Measurements from ENCODE around the gene CNDP2.

CNDP2 gene

GRCh38 chr18:74472312-74472711 is 23.9 kb upstream of the CNDP2 start:
- POLR2A ChIA-PET: no interaction called here
- H3K27me3 ChIP-seq (replicated peaks in 2 of 5; ENCODE audit: control insufficient read depth in 4 of 5, insufficient read depth in 5 of 5, low read length in 4 of 5): peaks cover 0 to 2% (median 0%) of the 10 kb centered on the region in 5 experiments
- no peaks in the 10 kb centered on the region for H3K4me1 ChIP-seq (ENCODE audit: control extremely low read depth in 1 of 4, control insufficient read depth in 4 of 4, insufficient read depth in 4 of 4, low read length in 3 of 4)
- H3K9me3 ChIP-seq (ENCODE audit: control extremely low read depth in 1 of 5, control insufficient read depth in 4 of 5, insufficient read depth in 2 of 5, low read depth in 1 of 5, low read length in 4 of 5): peaks cover 0 to 12% (median 0%) of the 10 kb centered on the region in 5 experiments
- no peak overlapping the region for H3K27ac ChIP-seq (ENCODE audit: insufficient read depth in 1 of 2, low read depth in 1 of 2, low read length in 2 of 2, poor library complexity in 1 of 2, severe bottlenecking in 2 of 2)
- WGBS (ENCODE audit: insufficient coverage): 89% methylated on average over 1 of the region's 2 CpGs
- DNase-seq: no peak
- no peak overlapping the region for H3K4me3 ChIP-seq (ENCODE audit: control insufficient read depth in 1 of 7, extremely low read depth in 1 of 7, insufficient read depth in 4 of 7, low read depth in 2 of 7, low read length in 6 of 7)
- H3K36me3 ChIP-seq (ENCODE audit: control insufficient read depth in 4 of 4, insufficient read depth in 4 of 4, low read length in 3 of 4): no peaks in the 10 kb centered on the region
- CTCF ChIA-PET: interaction anchor here (0.8 kb wide), 1 partner anchor 79 kb away, joined by 3 read pairs; no protein-coding TSS in a partner anchor

GRCh38 chr18:74473976-74474640 is 22.1 kb upstream of the CNDP2 start:
- 100% methylated on average over 1 of the region's 3 CpGs for WGBS (ENCODE audit: insufficient coverage)
- CTCF ChIA-PET: no interaction called here
- no peak for DNase-seq
- Histone ChIP-seq H3K27ac (ENCODE audit: insufficient read depth in 1 of 2, low read depth in 1 of 2, low read length in 2 of 2, poor library complexity in 1 of 2, severe bottlenecking in 2 of 2) (no peak overlapping the region), H3K4me3 (ENCODE audit: control insufficient read depth in 1 of 7, extremely low read depth in 1 of 7, insufficient read depth in 4 of 7, low read depth in 2 of 7, low read length in 6 of 7) (no peak overlapping the region), H3K36me3 (ENCODE audit: control insufficient read depth in 4 of 4, insufficient read depth in 4 of 4, low read length in 3 of 4) (no peaks in the 10 kb centered on the region), H3K9me3 (ENCODE audit: control extremely low read depth in 1 of 5, control insufficient read depth in 4 of 5, insufficient read depth in 2 of 5, low read depth in 1 of 5, low read length in 4 of 5) (peaks cover 0 to 12% (median 0%) of the 10 kb centered on the region in 5 experiments), H3K27me3 (replicated peaks in 2 of 5; ENCODE audit: control insufficient read depth in 4 of 5, insufficient read depth in 5 of 5, low read length in 4 of 5) (peaks cover 0 to under 1% (median 0%) of the 10 kb centered on the region in 5 experiments), H3K4me1 (ENCODE audit: control extremely low read depth in 1 of 4, control insufficient read depth in 4 of 4, insufficient read depth in 4 of 4, low read length in 3 of 4) (no peaks in the 10 kb centered on the region)
- POLR2A ChIA-PET: no interaction called here

GRCh38 chr18:74476140-74476539 is 20.0 kb upstream of the CNDP2 start:
- POLR2A ChIA-PET: no interaction called here
- Histone ChIP-seq H3K4me1 (ENCODE audit: control extremely low read depth in 1 of 4, control insufficient read depth in 4 of 4, insufficient read depth in 4 of 4, low read length in 3 of 4) (peaks cover 0 to 3% (median 0%) of the 10 kb centered on the region in 4 experiments), H3K36me3 (ENCODE audit: control insufficient read depth in 4 of 4, insufficient read depth in 4 of 4, low read length in 3 of 4) (no peaks in the 10 kb centered on the region), H3K27ac (ENCODE audit: insufficient read depth in 1 of 2, low read depth in 1 of 2, low read length in 2 of 2, poor library complexity in 1 of 2, severe bottlenecking in 2 of 2) (no peak overlapping the region), H3K9me3 (ENCODE audit: control extremely low read depth in 1 of 5, control insufficient read depth in 4 of 5, insufficient read depth in 2 of 5, low read depth in 1 of 5, low read length in 4 of 5) (peaks cover 0 to 7% (median 0%) of the 10 kb centered on the region in 5 experiments), H3K27me3 (replicated peaks in 2 of 5; ENCODE audit: control insufficient read depth in 4 of 5, insufficient read depth in 5 of 5, low read length in 4 of 5) (no peaks in the 10 kb centered on the region), H3K4me3 (ENCODE audit: control insufficient read depth in 1 of 7, extremely low read depth in 1 of 7, insufficient read depth in 4 of 7, low read depth in 2 of 7, low read length in 6 of 7) (no peak overlapping the region)
- 58% methylated on average over 4 of the region's 6 CpGs for WGBS (ENCODE audit: insufficient coverage)
- CTCF ChIA-PET: interaction anchor here (0.7 to 2.0 kb wide), 4 partner anchors 9 to 122 kb away, joined by 3 to 6 read pairs (median 4); no protein-coding TSS in a partner anchor
- no peak for DNase-seq

DNA sequence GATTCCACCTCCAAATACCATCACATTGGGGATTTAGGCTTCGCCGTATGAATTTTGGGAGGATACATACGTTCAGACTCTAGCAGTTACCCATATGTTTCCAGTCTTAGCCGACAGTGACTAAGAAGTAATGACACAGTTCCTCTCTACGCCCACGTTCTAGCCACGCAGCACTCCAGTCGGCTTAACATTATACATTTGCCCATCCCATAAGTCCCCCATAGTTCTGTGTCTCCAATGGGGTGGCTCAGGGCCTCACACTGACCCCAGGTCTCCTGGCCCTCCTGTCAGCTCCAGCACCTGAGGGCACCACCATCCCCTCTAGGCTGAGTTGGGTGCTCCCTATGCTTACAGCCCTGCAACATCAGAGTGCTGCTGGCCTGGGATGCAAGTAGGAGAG is 18.4 kb upstream of the CNDP2 start:
- Histone ChIP-seq H3K4me1 (ENCODE audit: control extremely low read depth in 1 of 4, control insufficient read depth in 4 of 4, insufficient read depth in 4 of 4, low read length in 3 of 4) (peaks cover 0 to 3% (median 0%) of the 10 kb centered on the region in 4 experiments), H3K36me3 (ENCODE audit: control insufficient read depth in 4 of 4, insufficient read depth in 4 of 4, low read length in 3 of 4) (no peaks in the 10 kb centered on the region), H3K27ac (ENCODE audit: insufficient read depth in 1 of 2, low read depth in 1 of 2, low read length in 2 of 2, poor library complexity in 1 of 2, severe bottlenecking in 2 of 2) (no peak overlapping the region), H3K9me3 (ENCODE audit: control extremely low read depth in 1 of 5, control insufficient read depth in 4 of 5, insufficient read depth in 2 of 5, low read depth in 1 of 5, low read length in 4 of 5) (no peaks in the 10 kb centered on the region), H3K27me3 (replicated peaks in 2 of 5; ENCODE audit: control insufficient read depth in 4 of 5, insufficient read depth in 5 of 5, low read length in 4 of 5) (no peaks in the 10 kb centered on the region), H3K4me3 (ENCODE audit: control insufficient read depth in 1 of 7, extremely low read depth in 1 of 7, insufficient read depth in 4 of 7, low read depth in 2 of 7, low read length in 6 of 7) (no peak overlapping the region)
- WGBS (ENCODE audit: insufficient coverage): 83% methylated on average over 8 of the region's 8 CpGs
- CTCF ChIA-PET: no interaction called here
- DNase-seq: no peak
- POLR2A ChIA-PET: no interaction called here

DNA sequence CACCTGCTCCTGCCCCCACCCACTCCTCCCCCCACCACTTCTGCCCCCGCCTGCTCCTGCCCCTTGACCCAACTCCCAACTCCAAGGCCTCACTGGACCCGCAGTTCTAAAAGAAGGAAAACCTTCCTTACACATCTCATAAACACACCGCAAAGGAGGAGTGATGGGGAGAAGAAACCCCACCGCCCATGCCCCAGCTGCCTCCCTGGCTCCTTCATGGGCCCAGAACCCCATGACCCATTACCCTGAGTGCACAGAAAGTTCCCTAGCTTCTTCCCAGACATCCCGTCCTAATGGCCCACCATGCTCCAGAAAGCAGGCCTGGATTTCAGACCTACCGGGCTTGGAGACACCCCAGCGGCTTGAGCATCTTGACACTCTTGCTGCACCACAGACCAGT is 17.8 kb upstream of the CNDP2 start:
- no peak overlapping the region for H3K27ac ChIP-seq (ENCODE audit: insufficient read depth in 1 of 2, low read depth in 1 of 2, low read length in 2 of 2, poor library complexity in 1 of 2, severe bottlenecking in 2 of 2)
- 100% methylated on average over 3 of the region's 7 CpGs for WGBS (ENCODE audit: insufficient coverage)
- H3K36me3 ChIP-seq (ENCODE audit: control insufficient read depth in 4 of 4, insufficient read depth in 4 of 4, low read length in 3 of 4): no peaks in the 10 kb centered on the region
- no peak for DNase-seq
- ChIA-PET CTCF (interaction anchor here (1.1 kb wide), 1 partner anchor 125 kb away, joined by 3 read pairs; no protein-coding TSS in a partner anchor), POLR2A (no interaction called here)
- H3K9me3 ChIP-seq (ENCODE audit: control extremely low read depth in 1 of 5, control insufficient read depth in 4 of 5, insufficient read depth in 2 of 5, low read depth in 1 of 5, low read length in 4 of 5): no peaks in the 10 kb centered on the region
- no peaks in the 10 kb centered on the region for H3K27me3 ChIP-seq (replicated peaks in 2 of 5; ENCODE audit: control insufficient read depth in 4 of 5, insufficient read depth in 5 of 5, low read length in 4 of 5)
- H3K4me1 ChIP-seq (ENCODE audit: control extremely low read depth in 1 of 4, control insufficient read depth in 4 of 4, insufficient read depth in 4 of 4, low read length in 3 of 4): peaks cover 0 to 3% (median 0%) of the 10 kb centered on the region in 4 experiments
- H3K4me3 ChIP-seq (ENCODE audit: control insufficient read depth in 1 of 7, extremely low read depth in 1 of 7, insufficient read depth in 4 of 7, low read depth in 2 of 7, low read length in 6 of 7): no peak overlapping the region

DNA sequence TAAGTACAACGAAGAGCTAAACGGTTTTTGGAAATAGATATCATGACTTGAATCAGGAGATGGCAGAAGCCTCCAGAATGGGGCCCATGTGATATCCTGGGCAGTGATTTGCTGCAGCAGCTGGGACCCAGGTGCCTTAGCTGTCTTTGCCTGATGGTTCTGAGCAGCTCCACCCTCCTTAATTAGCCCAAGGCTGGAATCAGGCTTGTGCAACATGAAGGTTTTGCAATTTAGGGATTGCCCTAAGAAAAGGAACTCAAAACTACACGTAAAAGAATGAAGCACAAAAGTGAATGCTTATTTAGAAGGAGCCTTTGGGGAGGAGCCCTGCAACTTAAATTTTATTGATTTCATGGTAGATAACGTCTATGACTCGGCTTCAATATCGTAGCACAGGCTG is 17.3 kb upstream of the CNDP2 start:
- no peak overlapping the region for H3K4me3 ChIP-seq (ENCODE audit: control insufficient read depth in 1 of 7, extremely low read depth in 1 of 7, insufficient read depth in 4 of 7, low read depth in 2 of 7, low read length in 6 of 7)
- 99% methylated on average over 6 of the region's 6 CpGs for WGBS (ENCODE audit: insufficient coverage)
- no peaks in the 10 kb centered on the region for H3K36me3 ChIP-seq (ENCODE audit: control insufficient read depth in 4 of 4, insufficient read depth in 4 of 4, low read length in 3 of 4)
- H3K27ac ChIP-seq (ENCODE audit: insufficient read depth in 1 of 2, low read depth in 1 of 2, low read length in 2 of 2, poor library complexity in 1 of 2, severe bottlenecking in 2 of 2): no peak overlapping the region
- DNase-seq: no peak
- H3K4me1 ChIP-seq (ENCODE audit: control extremely low read depth in 1 of 4, control insufficient read depth in 4 of 4, insufficient read depth in 4 of 4, low read length in 3 of 4): peaks cover 0 to 3% (median 0%) of the 10 kb centered on the region in 4 experiments
- no peaks in the 10 kb centered on the region for H3K27me3 ChIP-seq (replicated peaks in 2 of 5; ENCODE audit: control insufficient read depth in 4 of 5, insufficient read depth in 5 of 5, low read length in 4 of 5)
- H3K9me3 ChIP-seq (ENCODE audit: control extremely low read depth in 1 of 5, control insufficient read depth in 4 of 5, insufficient read depth in 2 of 5, low read depth in 1 of 5, low read length in 4 of 5): no peaks in the 10 kb centered on the region
- ChIA-PET CTCF (interaction anchor here (1.1 kb wide), 1 partner anchor 126 kb away, joined by 3 read pairs; no protein-coding TSS in a partner anchor), POLR2A (no interaction called here)

DNA sequence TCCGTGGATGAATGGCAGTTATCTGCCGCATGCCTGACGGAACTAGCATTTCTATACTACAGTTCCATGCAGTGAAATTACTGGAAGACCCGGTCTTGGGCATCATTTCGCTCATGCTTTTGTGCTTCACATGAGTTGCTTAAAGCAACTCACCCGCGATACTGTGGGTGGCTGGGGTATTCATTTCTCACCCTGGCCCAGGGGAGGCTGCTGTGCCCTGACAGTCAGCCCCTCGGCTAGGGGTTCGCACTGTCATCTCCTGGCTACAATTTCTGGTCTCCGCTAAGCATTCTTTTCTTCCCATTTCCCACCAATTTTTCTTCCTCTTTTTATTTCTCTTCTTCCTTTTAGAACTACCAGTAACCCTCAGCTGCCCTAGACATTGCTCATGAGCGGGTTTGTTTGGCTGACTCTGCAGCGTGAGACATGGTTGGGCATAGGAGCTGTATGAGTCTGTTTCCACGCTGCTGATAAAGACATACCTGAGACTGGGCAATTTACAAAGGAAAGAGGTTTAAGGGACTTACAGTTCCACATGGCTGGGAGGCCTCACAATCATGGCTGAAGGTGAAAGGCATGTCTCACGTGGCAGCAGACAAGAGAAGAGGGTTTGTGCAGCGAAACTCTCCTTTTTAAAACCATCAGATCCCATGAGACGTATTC is 16.5 kb upstream of the CNDP2 start:
- CTCF ChIA-PET: no interaction called here
- H3K27ac ChIP-seq (ENCODE audit: insufficient read depth in 1 of 2, low read depth in 1 of 2, low read length in 2 of 2, poor library complexity in 1 of 2, severe bottlenecking in 2 of 2): no peak overlapping the region
- 92% methylated on average over 15 of the region's 16 CpGs for WGBS (ENCODE audit: insufficient coverage)

More for the DNA sequence above, 16.5 kb upstream of the CNDP2 start:
- no peak for DNase-seq
- Histone ChIP-seq H3K27me3 (replicated peaks in 2 of 5; ENCODE audit: control insufficient read depth in 4 of 5, insufficient read depth in 5 of 5, low read length in 4 of 5) (no peaks in the 10 kb centered on the region), H3K9me3 (ENCODE audit: control extremely low read depth in 1 of 5, control insufficient read depth in 4 of 5, insufficient read depth in 2 of 5, low read depth in 1 of 5, low read length in 4 of 5) (no peaks in the 10 kb centered on the region), H3K36me3 (ENCODE audit: control insufficient read depth in 4 of 4, insufficient read depth in 4 of 4, low read length in 3 of 4) (no peaks in the 10 kb centered on the region), H3K4me1 (ENCODE audit: control extremely low read depth in 1 of 4, control insufficient read depth in 4 of 4, insufficient read depth in 4 of 4, low read length in 3 of 4) (peaks cover 0 to 6% (median 3%) of the 10 kb centered on the region in 4 experiments), H3K4me3 (ENCODE audit: control insufficient read depth in 1 of 7, extremely low read depth in 1 of 7, insufficient read depth in 4 of 7, low read depth in 2 of 7, low read length in 6 of 7) (no peak overlapping the region)
- POLR2A ChIA-PET: no interaction called here
